AG09319 (cell line): ENCODE results near the gene SLC6A1.

Experiments
- DNase-seq: peaks from one replicate; pipeline ENCODE4 v3.0.0-alpha.2; 2010; ENCODE audit warnings: low read depth; ENCODE audit errors: extremely low read depth
- CTCF ChIP-seq: IDR thresholded peaks from 2 replicates; pipeline ENCODE4 v1.5.1; 2011; ENCODE audit warnings: low read depth, mild to moderate bottlenecking, inconsistent platforms, low read length, moderate library complexity

SLC6A1 gene

DNA sequence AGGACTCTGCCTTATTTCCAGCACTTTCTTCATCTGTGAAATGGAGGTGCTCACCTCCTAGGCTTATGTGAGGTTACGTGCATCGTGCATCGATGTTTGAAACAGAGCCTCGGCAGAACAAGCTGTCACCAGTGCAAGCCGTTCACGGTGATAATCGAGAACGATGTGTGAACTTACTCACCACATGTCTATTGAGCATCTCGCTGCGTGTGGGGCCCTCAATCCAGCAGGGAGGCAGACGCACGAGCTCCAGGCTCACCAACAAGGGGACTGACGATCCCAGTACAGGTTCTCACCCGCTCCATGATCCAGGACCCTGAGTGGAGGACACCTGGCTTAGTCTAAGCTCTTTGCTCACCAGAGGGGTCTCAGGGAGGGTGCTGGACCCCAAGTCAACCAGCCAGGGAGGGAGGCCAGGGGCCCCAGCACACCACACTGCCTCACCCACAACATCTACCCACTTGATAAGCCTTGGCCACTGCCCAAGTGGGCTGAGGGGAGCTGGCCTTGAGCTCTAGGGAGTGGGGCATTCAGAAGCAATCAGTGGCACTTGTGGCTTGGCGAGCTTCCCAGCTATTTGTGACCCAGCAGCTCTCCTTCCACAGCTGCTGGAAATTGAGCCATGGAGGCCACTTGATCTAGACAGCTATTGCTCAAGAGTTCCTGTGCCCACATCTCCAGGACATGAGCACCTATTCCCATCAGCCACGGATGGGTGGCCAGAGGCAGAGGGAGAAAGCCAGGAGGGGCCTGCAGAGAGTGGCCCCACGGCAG lies 34.4 kb upstream of the SLC6A1 start:
- DNase-seq, result no peak
- no peak for TF ChIP-seq CTCF

DNA sequence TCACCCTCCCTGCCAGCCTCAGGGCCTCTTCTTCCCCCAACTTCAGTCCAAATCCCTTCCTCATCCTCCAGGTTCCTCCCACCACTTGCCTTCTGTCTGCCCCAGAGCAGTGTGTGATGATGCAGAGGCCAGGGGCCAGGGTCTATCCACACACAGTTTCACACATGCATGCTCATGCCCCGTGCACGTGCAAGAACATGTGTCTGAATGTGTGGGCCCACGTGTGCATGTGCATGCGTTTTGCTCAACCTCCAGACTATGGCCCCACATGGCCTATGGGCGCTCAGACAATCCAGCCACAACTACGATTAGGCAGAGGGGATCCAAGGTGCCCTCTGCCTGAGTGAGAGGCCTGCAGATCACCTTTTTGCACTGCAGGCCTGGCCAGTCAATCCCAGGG lies 32.3 kb upstream of the SLC6A1 start:
- DNase-seq, result no peak
- TF ChIP-seq CTCF, result no peak

DNA sequence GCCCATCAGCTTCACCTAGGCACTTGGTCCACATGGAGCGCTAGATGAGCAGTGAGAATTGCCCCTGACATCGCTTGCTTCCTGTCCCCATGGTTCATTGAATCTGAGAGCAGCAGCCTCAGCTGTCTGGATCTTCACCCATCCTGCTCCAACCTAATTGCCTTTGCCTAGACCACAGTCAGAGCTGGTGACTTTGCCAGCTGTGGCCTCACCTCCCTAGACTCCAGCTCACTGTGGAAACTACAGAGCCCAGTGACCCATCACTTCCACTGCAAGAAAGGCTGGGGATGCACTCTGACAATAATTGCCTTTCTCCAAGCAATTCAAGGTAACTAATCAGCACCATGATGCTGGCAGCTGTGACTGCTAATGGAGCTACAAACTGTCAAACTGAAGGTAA lies 30.6 kb upstream of the SLC6A1 start:
- no peak for TF ChIP-seq CTCF
- DNase-seq, result no peak

GRCh38 chr3:10962481-10963036 lies 30.0 kb upstream of the SLC6A1 start:
- DNase-seq, result no peak
- no peak for TF ChIP-seq CTCF

GRCh38 chr3:10964537-10965167 lies 27.9 kb upstream of the SLC6A1 start:
- DNase-seq, result no peak

DNA sequence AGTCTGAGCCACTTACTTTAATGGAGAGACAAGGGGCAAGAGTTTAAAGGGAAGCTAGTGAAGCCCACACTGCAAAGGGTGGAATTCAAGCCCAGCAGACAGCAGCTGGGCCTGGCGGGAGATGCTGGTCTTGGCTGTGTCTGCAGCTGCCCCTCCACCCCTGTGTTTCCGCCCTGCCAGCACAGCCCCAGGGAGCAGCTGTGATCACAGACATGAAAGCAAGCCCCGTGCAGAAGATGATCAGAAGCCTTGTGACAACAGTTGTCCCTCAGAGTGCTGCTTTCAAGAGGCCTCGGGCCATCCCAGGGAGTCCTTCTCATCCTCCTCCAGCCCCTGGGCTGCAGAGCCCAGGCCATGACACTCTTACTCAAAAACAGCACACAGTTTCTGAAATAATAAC lies 24.1 kb upstream of the SLC6A1 start:
- DNase-seq, result no peak

More at GRCh38 chr3:10964537-10965167, 27.9 kb upstream of the SLC6A1 start:
- TF ChIP-seq CTCF, result no peak

More for the DNA sequence above, 24.1 kb upstream of the SLC6A1 start:
- no peak for TF ChIP-seq CTCF
